ENCODE data around the gene FCHO2.

The FCHO2 gene

GRCh38 chr5:73095564-73096238, 139.9 kb downstream of the FCHO2 start:
- Histone ChIP-seq H3K9me3 (ENCODE audit: control insufficient read depth, insufficient read depth, low read length) (peaks cover 6% of the 10 kb centered on the region; the same call in 1 of the 2 replicates), H3K9ac (ENCODE audit: low read depth, low read length) (no peak overlapping the region), H3K36me3 (ENCODE audit: insufficient read depth, low read length) (no peaks in the 10 kb centered on the region; the same call in 1 of the 2 replicates), H3K4me1 (ENCODE audit: insufficient read depth, low read length) (peaks cover 8% of the 10 kb centered on the region; the same call in 1 of the 2 replicates)

GRCh38 chr5:73096239-73096575, 140.4 kb downstream of the FCHO2 start:
- peaks cover 6% of the 10 kb centered on the region; the same call in 1 of the 2 replicates for H3K9me3 ChIP-seq (ENCODE audit: control insufficient read depth, insufficient read depth, low read length)
- no peak overlapping the region for H3K9ac ChIP-seq (ENCODE audit: low read depth, low read length)
- H3K4me1 ChIP-seq (ENCODE audit: insufficient read depth, low read length): peaks cover 8% of the 10 kb centered on the region; the same call in 1 of the 2 replicates
- no peaks in the 10 kb centered on the region; the same call in 1 of the 2 replicates for H3K36me3 ChIP-seq (ENCODE audit: insufficient read depth, low read length)

- Histone ChIP-seq H3K4me1 (ENCODE audit: insufficient read depth, low read length) (peaks cover 8% of the 10 kb centered on the region; the same call in 1 of the 2 replicates), H3K9ac (ENCODE audit: low read depth, low read length) (no peak overlapping the region), H3K36me3 (ENCODE audit: insufficient read depth, low read length) (no peaks in the 10 kb centered on the region; the same call in 1 of the 2 replicates), H3K9me3 (ENCODE audit: control insufficient read depth, insufficient read depth, low read length) (peaks cover 6% of the 10 kb centered on the region; the same call in 1 of the 2 replicates)
These were observed 141.9 kb downstream of the FCHO2 start for GRCh38 chr5:73097740-73098139.

GRCh38 chr5:73100109-73100508, 144.3 kb downstream of the FCHO2 start:
- H3K9me3 ChIP-seq (ENCODE audit: control insufficient read depth, insufficient read depth, low read length): peaks cover 6% of the 10 kb centered on the region; the same call in 1 of the 2 replicates

GRCh38 chr5:73103870-73104299, 148.0 kb downstream of the FCHO2 start:
- Histone ChIP-seq H3K36me3 (ENCODE audit: insufficient read depth, low read length) (no peaks in the 10 kb centered on the region), H3K4me1 (ENCODE audit: insufficient read depth, low read length) (no peaks in the 10 kb centered on the region), H3K9ac (ENCODE audit: low read depth, low read length) (no peak overlapping the region), H3K9me3 (ENCODE audit: control insufficient read depth, insufficient read depth, low read length) (peaks cover 9% of the 10 kb centered on the region)

More at GRCh38 chr5:73100109-73100508, 144.3 kb downstream of the FCHO2 start:
- Histone ChIP-seq H3K36me3 (ENCODE audit: insufficient read depth, low read length) (no peaks in the 10 kb centered on the region; the same call in 1 of the 2 replicates), H3K9ac (ENCODE audit: low read depth, low read length) (no peak overlapping the region), H3K4me1 (ENCODE audit: insufficient read depth, low read length) (no peaks in the 10 kb centered on the region)

- no peak overlapping the region for H3K9ac ChIP-seq (ENCODE audit: low read depth, low read length)
- no peaks in the 10 kb centered on the region for H3K4me1 ChIP-seq (ENCODE audit: insufficient read depth, low read length)
- H3K36me3 ChIP-seq (ENCODE audit: insufficient read depth, low read length): no peaks in the 10 kb centered on the region
- H3K9me3 ChIP-seq (ENCODE audit: control insufficient read depth, insufficient read depth, low read length): peaks cover 9% of the 10 kb centered on the region
These were observed 148.5 kb downstream of the FCHO2 start for GRCh38 chr5:73104326-73104725.

- Histone ChIP-seq H3K9me3 (ENCODE audit: control insufficient read depth, insufficient read depth, low read length) (peaks cover 9% of the 10 kb centered on the region), H3K9ac (ENCODE audit: low read depth, low read length) (no peak overlapping the region), H3K36me3 (ENCODE audit: insufficient read depth, low read length) (no peaks in the 10 kb centered on the region), H3K4me1 (ENCODE audit: insufficient read depth, low read length) (no peaks in the 10 kb centered on the region)
These were observed 150.5 kb downstream of the FCHO2 start for GRCh38 chr5:73106335-73106734.

- peaks cover 9% of the 10 kb centered on the region for H3K9me3 ChIP-seq (ENCODE audit: control insufficient read depth, insufficient read depth, low read length)
These were observed 154.3 kb downstream of the FCHO2 start for GRCh38 chr5:73110190-73110589.

GRCh38 chr5:73111536-73111935, 155.7 kb downstream of the FCHO2 start:
- no peak overlapping the region for H3K9ac ChIP-seq (ENCODE audit: low read depth, low read length)
- H3K4me1 ChIP-seq (ENCODE audit: insufficient read depth, low read length): no peaks in the 10 kb centered on the region
- peaks cover 9% of the 10 kb centered on the region for H3K9me3 ChIP-seq (ENCODE audit: control insufficient read depth, insufficient read depth, low read length)
- no peaks in the 10 kb centered on the region for H3K36me3 ChIP-seq (ENCODE audit: insufficient read depth, low read length)

More at GRCh38 chr5:73110190-73110589, 154.3 kb downstream of the FCHO2 start:
- Histone ChIP-seq H3K4me1 (ENCODE audit: insufficient read depth, low read length) (no peaks in the 10 kb centered on the region), H3K9ac (ENCODE audit: low read depth, low read length) (no peak overlapping the region), H3K36me3 (ENCODE audit: insufficient read depth, low read length) (no peaks in the 10 kb centered on the region)

GRCh38 chr5:73112359-73112758, 156.5 kb downstream of the FCHO2 start:
- H3K9ac ChIP-seq (ENCODE audit: low read depth, low read length): no peak overlapping the region
- H3K36me3 ChIP-seq (ENCODE audit: insufficient read depth, low read length): no peaks in the 10 kb centered on the region
- H3K4me1 ChIP-seq (ENCODE audit: insufficient read depth, low read length): no peaks in the 10 kb centered on the region
- H3K9me3 ChIP-seq (ENCODE audit: control insufficient read depth, insufficient read depth, low read length): peaks cover 9% of the 10 kb centered on the region

GRCh38 chr5:73114044-73114688, 158.3 kb downstream of the FCHO2 start:
- Histone ChIP-seq H3K9ac (ENCODE audit: low read depth, low read length) (no peak overlapping the region), H3K9me3 (ENCODE audit: control insufficient read depth, insufficient read depth, low read length) (no peaks in the 10 kb centered on the region), H3K36me3 (ENCODE audit: insufficient read depth, low read length) (no peaks in the 10 kb centered on the region), H3K4me1 (ENCODE audit: insufficient read depth, low read length) (no peaks in the 10 kb centered on the region)

- Histone ChIP-seq H3K9ac (ENCODE audit: low read depth, low read length) (no peak overlapping the region), H3K36me3 (ENCODE audit: insufficient read depth, low read length) (no peaks in the 10 kb centered on the region), H3K4me1 (ENCODE audit: insufficient read depth, low read length) (no peaks in the 10 kb centered on the region), H3K9me3 (ENCODE audit: control insufficient read depth, insufficient read depth, low read length) (no peaks in the 10 kb centered on the region)
These were observed 159.7 kb downstream of the FCHO2 start for GRCh38 chr5:73115399-73116051.

- Histone ChIP-seq H3K4me1 (ENCODE audit: insufficient read depth, low read length) (no peaks in the 10 kb centered on the region), H3K36me3 (ENCODE audit: insufficient read depth, low read length) (no peaks in the 10 kb centered on the region), H3K9ac (ENCODE audit: low read depth, low read length) (no peak overlapping the region), H3K9me3 (ENCODE audit: control insufficient read depth, insufficient read depth, low read length) (no peaks in the 10 kb centered on the region)
These were observed 160.7 kb downstream of the FCHO2 start for GRCh38 chr5:73116506-73116905.

GRCh38 chr5:73117088-73117740, 161.4 kb downstream of the FCHO2 start:
- Histone ChIP-seq H3K9me3 (ENCODE audit: control insufficient read depth, insufficient read depth, low read length) (no peaks in the 10 kb centered on the region), H3K9ac (ENCODE audit: low read depth, low read length) (no peak overlapping the region), H3K4me1 (ENCODE audit: insufficient read depth, low read length) (no peaks in the 10 kb centered on the region), H3K36me3 (ENCODE audit: insufficient read depth, low read length) (no peaks in the 10 kb centered on the region)
